GM18858 (cell line): ENCODE measurements around the gene FXYD6.

Experiments used
- ATAC-seq: cut with Tn5 transposase; IDR thresholded peaks from one replicate; pipeline ENCODE4 v1.9.1; 2021; ENCODE audit not compliant: unreplicated experiment

FXYD6 gene

GRCh38 chr11:117887431-117888138 lies 11.1 kb upstream of the FXYD6 start:
- no peak for ATAC-seq

GRCh38 chr11:117885777-117886176 lies 9.3 kb upstream of the FXYD6 start:
- ATAC-seq: no peak

- ATAC-seq: no peak
These were observed 8.5 kb upstream of the FXYD6 start for GRCh38 chr11:117884994-117885393.

GRCh38 chr11:117883063-117883462 lies 6.6 kb upstream of the FXYD6 start:
- ATAC-seq: no peak

- ATAC-seq: no peak
These were observed 6.0 kb upstream of the FXYD6 start for GRCh38 chr11:117882311-117882905.

GRCh38 chr11:117881217-117881616 lies 4.8 kb upstream of the FXYD6 start:
- ATAC-seq: no peak

GRCh38 chr11:117879516-117880480 lies 3.3 kb upstream of the FXYD6 start:
- no peak for ATAC-seq

- ATAC-seq: no peak
These were observed 2.5 kb upstream of the FXYD6 start for GRCh38 chr11:117878939-117879475.

GRCh38 chr11:117878314-117878938 lies 2.0 kb upstream of the FXYD6 start:
- ATAC-seq: no peak

GRCh38 chr11:117877120-117877784 lies 794 bp upstream of the FXYD6 start:
- ATAC-seq: no peak

- no peak for ATAC-seq
These were observed 458 bp downstream of the FXYD6 start for GRCh38 chr11:117876059-117876340.

GRCh38 chr11:117875382-117876058 lies 938 bp downstream of the FXYD6 start:
- ATAC-seq: no peak

GRCh38 chr11:117874910-117875381 lies 1.5 kb downstream of the FXYD6 start:
- ATAC-seq: no peak

- ATAC-seq: no peak
These were observed 2.1 kb downstream of the FXYD6 start for GRCh38 chr11:117874253-117874909.

GRCh38 chr11:117873828-117874125 lies 2.7 kb downstream of the FXYD6 start:
- no peak for ATAC-seq

GRCh38 chr11:117872975-117873827 lies 3.3 kb downstream of the FXYD6 start:
- no peak for ATAC-seq

- no peak for ATAC-seq
These were observed 4.0 kb downstream of the FXYD6 start for GRCh38 chr11:117872420-117872961.

GRCh38 chr11:117871784-117872183 lies 4.7 kb downstream of the FXYD6 start:
- ATAC-seq: no peak
